K562 (cell line): Measurements from ENCODE around the gene ADAM15. TPM values are rescaled to one million over a fixed set of nuclear protein-coding genes. Genes with fewer than 3 reads are reported as not detected.

ENCODE experiments used
- BCOR ChIP-seq: fragments of 450-650 bp; IDR thresholded peaks from 2 replicates; pipeline ENCODE4 v1.6.1; 2016
- CEBPG ChIP-seq, 3 experiments: fragments of 200-800 bp in 1 of 3; sonication (Bioruptor generic) in 1 of 3; sonication (generic) in 1 of 3; formaldehyde crosslinking in 1 of 3; IDR thresholded peaks in 2 of 3; conservative IDR thresholded peaks in 1 of 3; 2 replicates each; pipeline versions ENCODE4 v1.6.1 to v1.8.0; 2016 to 2022; ENCODE audit warnings: missing compliant biosample characterization in 2 of 3, missing genetic modification characterization in 2 of 3, mild to moderate bottlenecking in 1 of 3, missing genetic modification reagents in 1 of 3
- FOXM1 ChIP-seq, 2 experiments: fragments of 450-650 bp in 1 of 2; sonication (generic) in 1 of 2; formaldehyde crosslinking in 1 of 2; IDR thresholded peaks; 2 replicates each; pipeline versions ENCODE4 v1.6.1 to v1.9.0; 2017 to 2022; ENCODE audit warnings: low read depth in 2 of 2, mild to moderate bottlenecking in 2 of 2, missing genetic modification reagents in 1 of 2, moderate library complexity in 1 of 2
- MYC ChIP-seq, 2 experiments: fragments of 250-450 bp in 1 of 2; sonication (Bioruptor Pico) in 1 of 2; IDR thresholded peaks; 2 replicates each; pipeline versions ENCODE4 v1.5.1 to v1.6.1; 2012 to 2021; ENCODE audit warnings: low read depth in 2 of 2, borderline replicate concordance in 1 of 2, improper control_type of control experiment in 1 of 2, low read length in 1 of 2, mild to moderate bottlenecking in 1 of 2, moderate library complexity in 1 of 2
- TSC22D4 ChIP-seq: fragments of 450-650 bp; IDR thresholded peaks from 2 replicates; pipeline ENCODE4 v1.6.1; 2016; ENCODE audit warnings: missing genetic modification characterization, missing biosample characterization, control low read depth
- polyA plus RNA-seq, 8 experiments: library from polyadenylated mRNA; depleted of rRNA in 4 of 8; stranded (reverse) in 5 of 8; unstranded in 3 of 8; fragments of >200 nt; fragmentation: Nextera tagmentation in 2 of 8; fragmentation: Illumina TruSeq in 1 of 8; extraction: Ambion mirVana in 2 of 8; extraction: Trizol in 1 of 8; gene quantifications; 2 replicates each; pipeline versions ENCODE4 v1.2.1 to v1.2.3, GENCODE V29; 2011 to 2014; ENCODE audit warnings: inconsistent platforms in 1 of 8, missing spikeins in 1 of 8
- total RNA-seq, 7 experiments: library from RNA; depleted of rRNA in 6 of 7; stranded (reverse); fragments of >200 nt in 6 of 7; fragmentation: Illumina TruSeq in 2 of 7; extraction: Trizol in 2 of 7; gene quantifications; 2 replicates each; pipeline versions ENCODE4 v1.2.1 to v1.2.3, GENCODE V29; 2011 to 2021; ENCODE audit warnings: low replicate concordance in 1 of 7
- TF ChIP-seq, protein P1 (sequence below), 2 experiments: IDR thresholded peaks; 2 replicates each; pipeline ENCODE4 v1.6.1; 2011; ENCODE audit warnings: borderline replicate concordance in 1 of 2, control low read depth in 1 of 2, low read depth in 1 of 2, low read length in 1 of 2, mild to moderate bottlenecking in 1 of 2, mixed read lengths in 1 of 2, moderate library complexity in 1 of 2; ENCODE audit not compliant: insufficient read depth in 1 of 2, insufficient read length in 1 of 2, poor library complexity in 1 of 2, severe bottlenecking in 1 of 2; ENCODE audit errors: extremely low read depth in 1 of 2
- TF ChIP-seq, protein P2 (sequence below): sonication (generic); formaldehyde crosslinking; IDR thresholded peaks from 2 replicates; pipeline ENCODE4 v1.8.1; 2023; ENCODE audit warnings: missing genetic modification reagents, mild to moderate bottlenecking, borderline replicate concordance

The ADAM15 gene
- total and polyA plus RNA-seq, 9 of the 15 experiments (the other 6 are each of a cell fraction or from before 2014, with no cell fraction given): 0.69 to 72.3 (median 32.8) TPM

DNA sequence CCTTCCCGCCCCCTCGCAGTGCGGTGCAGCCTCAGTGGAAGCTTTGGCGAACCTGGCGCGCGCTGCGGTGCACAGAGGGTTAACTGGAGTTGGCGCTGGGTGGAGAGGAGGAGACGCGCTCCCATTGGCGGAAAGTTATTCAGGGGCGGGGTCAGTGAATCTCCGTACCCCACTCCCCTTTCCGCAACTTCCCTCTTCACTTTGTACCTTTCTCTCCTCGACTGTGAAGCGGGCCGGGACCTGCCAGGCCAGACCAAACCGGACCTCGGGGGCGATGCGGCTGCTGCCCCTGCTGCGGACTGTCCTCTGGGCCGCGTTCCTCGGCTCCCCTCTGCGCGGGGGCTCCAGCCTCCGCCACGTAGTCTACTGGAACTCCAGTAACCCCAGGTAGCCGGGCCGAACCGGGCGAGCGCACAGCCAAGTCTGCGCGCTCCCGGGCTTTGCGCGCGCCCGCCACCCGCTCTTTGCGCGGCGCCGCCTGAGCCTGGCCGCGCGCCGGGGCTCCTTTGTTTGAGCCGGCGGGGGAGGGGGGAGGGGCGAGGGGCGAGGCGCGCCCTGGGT lies 12.5 kb downstream of the ADAM15 start, which contains the start of gene EFNA4 (continued):
- TF ChIP-seq MYC (IDR thresholded peaks at IDR 0.05; ENCODE audit: low read depth, low read length): no peak; the same call in 1 of the 2 replicates
- no peak for TF ChIP-seq MYC (CRISPR knock-in tag; IDR thresholded peaks at IDR 0.05; ENCODE audit: borderline replicate concordance, low read depth)
- no peak for TF ChIP-seq CEBPG (CRISPR knock-in tag; IDR thresholded peaks at IDR 0.05)
- no peak for TF ChIP-seq CEBPG (tag; conservative IDR thresholded peaks at IDR 0.05 in 1 of 2, IDR thresholded peaks at IDR 0.05 in 1 of 2)
- TF ChIP-seq, protein P1, sequence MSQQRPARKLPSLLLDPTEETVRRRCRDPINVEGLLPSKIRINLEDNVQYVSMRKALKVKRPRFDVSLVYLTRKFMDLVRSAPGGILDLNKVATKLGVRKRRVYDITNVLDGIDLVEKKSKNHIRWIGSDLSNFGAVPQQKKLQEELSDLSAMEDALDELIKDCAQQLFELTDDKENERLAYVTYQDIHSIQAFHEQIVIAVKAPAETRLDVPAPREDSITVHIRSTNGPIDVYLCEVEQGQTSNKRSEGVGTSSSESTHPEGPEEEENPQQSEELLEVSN (IDR thresholded peaks at IDR 0.05; ENCODE audit: borderline replicate concordance in 1 of 2, extremely low read depth in 1 of 2, insufficient read depth in 1 of 2, insufficient read length in 1 of 2, low read depth in 1 of 2, low read length in 1 of 2, poor library complexity in 1 of 2, severe bottlenecking in 1 of 2): peak in 1 of 2 experiments; percentile 23
- TF ChIP-seq TSC22D4 (tag): no peak
- peak; percentile 30; the same call in 1 of the 2 replicates for TF ChIP-seq BCOR
- TF ChIP-seq, protein P2, sequence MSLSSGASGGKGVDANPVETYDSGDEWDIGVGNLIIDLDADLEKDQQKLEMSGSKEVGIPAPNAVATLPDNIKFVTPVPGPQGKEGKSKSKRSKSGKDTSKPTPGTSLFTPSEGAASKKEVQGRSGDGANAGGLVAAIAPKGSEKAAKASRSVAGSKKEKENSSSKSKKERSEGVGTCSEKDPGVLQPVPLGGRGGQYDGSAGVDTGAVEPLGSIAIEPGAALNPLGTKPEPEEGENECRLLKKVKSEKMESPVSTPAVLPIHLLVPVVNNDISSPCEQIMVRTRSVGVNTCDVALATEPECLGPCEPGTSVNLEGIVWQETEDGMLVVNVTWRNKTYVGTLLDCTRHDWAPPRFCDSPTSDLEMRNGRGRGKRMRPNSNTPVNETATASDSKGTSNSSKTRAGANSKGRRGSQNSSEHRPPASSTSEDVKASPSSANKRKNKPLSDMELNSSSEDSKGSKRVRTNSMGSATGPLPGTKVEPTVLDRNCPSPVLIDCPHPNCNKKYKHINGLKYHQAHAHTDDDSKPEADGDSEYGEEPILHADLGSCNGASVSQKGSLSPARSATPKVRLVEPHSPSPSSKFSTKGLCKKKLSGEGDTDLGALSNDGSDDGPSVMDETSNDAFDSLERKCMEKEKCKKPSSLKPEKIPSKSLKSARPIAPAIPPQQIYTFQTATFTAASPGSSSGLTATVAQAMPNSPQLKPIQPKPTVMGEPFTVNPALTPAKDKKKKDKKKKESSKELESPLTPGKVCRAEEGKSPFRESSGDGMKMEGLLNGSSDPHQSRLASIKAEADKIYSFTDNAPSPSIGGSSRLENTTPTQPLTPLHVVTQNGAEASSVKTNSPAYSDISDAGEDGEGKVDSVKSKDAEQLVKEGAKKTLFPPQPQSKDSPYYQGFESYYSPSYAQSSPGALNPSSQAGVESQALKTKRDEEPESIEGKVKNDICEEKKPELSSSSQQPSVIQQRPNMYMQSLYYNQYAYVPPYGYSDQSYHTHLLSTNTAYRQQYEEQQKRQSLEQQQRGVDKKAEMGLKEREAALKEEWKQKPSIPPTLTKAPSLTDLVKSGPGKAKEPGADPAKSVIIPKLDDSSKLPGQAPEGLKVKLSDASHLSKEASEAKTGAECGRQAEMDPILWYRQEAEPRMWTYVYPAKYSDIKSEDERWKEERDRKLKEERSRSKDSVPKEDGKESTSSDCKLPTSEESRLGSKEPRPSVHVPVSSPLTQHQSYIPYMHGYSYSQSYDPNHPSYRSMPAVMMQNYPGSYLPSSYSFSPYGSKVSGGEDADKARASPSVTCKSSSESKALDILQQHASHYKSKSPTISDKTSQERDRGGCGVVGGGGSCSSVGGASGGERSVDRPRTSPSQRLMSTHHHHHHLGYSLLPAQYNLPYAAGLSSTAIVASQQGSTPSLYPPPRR (CRISPR knock-in tag): no peak
- peak; percentile 58; the same call in 1 of the 2 replicates for TF ChIP-seq FOXM1 (IDR thresholded peaks at IDR 0.05; ENCODE audit: low read depth)
- no peak for TF ChIP-seq FOXM1 (CRISPR knock-in tag; IDR thresholded peaks at IDR 0.05; ENCODE audit: low read depth)
- TF ChIP-seq, all 486 proteins: peak for 64
